Measurements from ENCODE around the gene SGMS1. TPM values are rescaled to one million over a fixed set of nuclear protein-coding genes. Genes with fewer than 3 reads are reported as not detected.

SGMS1 gene
- total RNA-seq, 4 donors from 2014 or later: 64.3 to 132 (median 87.0) TPM

GRCh38 chr10:50545846-50546245 lies 77.9 kb downstream of the SGMS1 start:
- no CpG with 5 or more reads among the region's 1 CpG for WGBS
- peak; percentile 8 for DNase-seq (ENCODE audit: extremely low spot score)
- Histone ChIP-seq H3K27ac (replicated peaks in 1 of 4) (no peak overlapping the region), H3K4me3 (no peak overlapping the region), H3K9me3 (no peaks in the 10 kb centered on the region), H3K27me3 (no peaks in the 10 kb centered on the region), H3K36me3 (no peaks in the 10 kb centered on the region), H3K4me1 (peaks cover 12 to 51% (median 29%) of the 10 kb centered on the region in 4 donors)
- intact Hi-C loops (cut with DNase I): no loop called here
- TF ChIP-seq EP300 (IDR thresholded peaks at IDR 0.05) (no peak), POLR2A (IDR thresholded peaks at IDR 0.05; ENCODE audit: low read depth) (no peak), POLR2AphosphoS5 (IDR thresholded peaks at IDR 0.05) (no peak), CTCF (IDR thresholded peaks at IDR 0.05) (no peak)

- Histone ChIP-seq H3K4me1 (peaks cover 11 to 50% (median 22%) of the 10 kb centered on the region in 4 donors), H3K36me3 (no peaks in the 10 kb centered on the region), H3K27ac (replicated peaks in 1 of 4) (no peak overlapping the region), H3K4me3 (no peak overlapping the region), H3K9me3 (no peaks in the 10 kb centered on the region), H3K27me3 (no peaks in the 10 kb centered on the region)
- 90% methylated on average over 6 of the region's 6 CpGs for WGBS
- peak; percentile 70 for DNase-seq (ENCODE audit: extremely low spot score)
- intact Hi-C loops (cut with DNase I): no loop called here
- TF ChIP-seq POLR2AphosphoS5 (IDR thresholded peaks at IDR 0.05): no peak
- TF ChIP-seq POLR2A (IDR thresholded peaks at IDR 0.05; ENCODE audit: low read depth): no peak
- no peak for TF ChIP-seq CTCF (IDR thresholded peaks at IDR 0.05)
- no peak for TF ChIP-seq EP300 (IDR thresholded peaks at IDR 0.05)
Observed at GRCh38 chr10:50544857-50545429, 78.8 kb downstream of the SGMS1 start.

GRCh38 chr10:50544095-50544856 lies 79.5 kb downstream of the SGMS1 start:
- peak; percentile 4 for DNase-seq (ENCODE audit: extremely low spot score)
- 96% methylated on average over 3 of the region's 3 CpGs for WGBS
- intact Hi-C loops (cut with DNase I): no loop called here
- H3K27ac ChIP-seq (replicated peaks in 1 of 4): no peak overlapping the region
- H3K36me3 ChIP-seq: no peaks in the 10 kb centered on the region
- no peaks in the 10 kb centered on the region for H3K9me3 ChIP-seq
- no peaks in the 10 kb centered on the region for H3K27me3 ChIP-seq
- H3K4me3 ChIP-seq: no peak overlapping the region
- H3K4me1 ChIP-seq: peaks cover 10 to 47% (median 18%) of the 10 kb centered on the region in 4 donors
- TF ChIP-seq POLR2AphosphoS5 (IDR thresholded peaks at IDR 0.05): no peak
- TF ChIP-seq CTCF (IDR thresholded peaks at IDR 0.05): no peak
- TF ChIP-seq POLR2A (IDR thresholded peaks at IDR 0.05; ENCODE audit: low read depth): no peak
- no peak for TF ChIP-seq EP300 (IDR thresholded peaks at IDR 0.05)

- Histone ChIP-seq H3K9me3 (no peaks in the 10 kb centered on the region), H3K27ac (replicated peaks in 1 of 4) (no peak overlapping the region), H3K27me3 (no peaks in the 10 kb centered on the region), H3K4me1 (peaks cover 17 to 56% (median 28%) of the 10 kb centered on the region in 4 donors), H3K36me3 (no peaks in the 10 kb centered on the region), H3K4me3 (no peak overlapping the region)
- intact Hi-C loops (cut with DNase I): no loop called here
- TF ChIP-seq EP300 (IDR thresholded peaks at IDR 0.05) (no peak), CTCF (IDR thresholded peaks at IDR 0.05) (no peak), POLR2A (IDR thresholded peaks at IDR 0.05; ENCODE audit: low read depth) (no peak), POLR2AphosphoS5 (IDR thresholded peaks at IDR 0.05) (no peak)
- DNase-seq (ENCODE audit: extremely low spot score): no peak
Observed at GRCh38 chr10:50542871-50543270, 80.9 kb downstream of the SGMS1 start.
